Loucy (cell line): ENCODE data around the gene SLC26A11.

Experiments used
- H2AFZ ChIP-seq: fragments of 200-600 bp; sonication (generic); 2 replicates; pipeline ENCODE4 v1.6.0; 2016; ENCODE audit warnings: antibody characterized with exemption, mild to moderate bottlenecking, low read length, moderate library complexity
- H3F3A ChIP-seq: fragments of 200-600 bp; 2 replicates; pipeline ENCODE4 v1.6.0; 2016; ENCODE audit warnings: antibody characterized with exemption, low read depth, mild to moderate bottlenecking
- H3K27me3 ChIP-seq: fragments of 200-600 bp; sonication (generic); 2 replicates; pipeline ENCODE4 v1.6.1; 2014; ENCODE audit warnings: low read length, mild to moderate bottlenecking; ENCODE audit not compliant: insufficient read depth, poor library complexity, severe bottlenecking
- H3K36me3 ChIP-seq: fragments of 200-600 bp; sonication (generic); 2 replicates; pipeline ENCODE4 v1.6.1; 2016; ENCODE audit warnings: low read length; ENCODE audit not compliant: insufficient read depth
- H3K4me1 ChIP-seq: fragments of 200-600 bp; sonication (generic); 2 replicates; pipeline ENCODE4 v1.5.1; 2014; ENCODE audit warnings: low read length, mild to moderate bottlenecking; ENCODE audit not compliant: insufficient read depth, poor library complexity, severe bottlenecking
- H3K4me2 ChIP-seq: fragments of 200-600 bp; sonication (generic); 2 replicates; pipeline ENCODE4 v1.6.0; 2014; ENCODE audit warnings: antibody characterized with exemption, low read length, low read depth, mild to moderate bottlenecking; ENCODE audit not compliant: poor library complexity, severe bottlenecking
- H3K4me3 ChIP-seq: fragments of 200-600 bp; sonication (generic); 2 replicates; pipeline ENCODE4 v1.5.1; 2014; ENCODE audit warnings: low read length, mild to moderate bottlenecking, mixed read lengths; ENCODE audit not compliant: poor library complexity, severe bottlenecking
- H3K79me2 ChIP-seq: fragments of 200-600 bp; sonication (generic); 2 replicates; pipeline ENCODE4 v1.6.1; 2014; ENCODE audit warnings: low read length; ENCODE audit not compliant: insufficient read depth
- H3K9ac ChIP-seq: fragments of 200-600 bp; sonication (generic); 2 replicates; pipeline ENCODE4 v1.6.0; 2014; ENCODE audit warnings: mild to moderate bottlenecking, low read depth, low read length, moderate library complexity; ENCODE audit not compliant: poor library complexity, severe bottlenecking
- H3K9me2 ChIP-seq: fragments of 200-600 bp; sonication (generic); replicated peaks from 2 replicates; pipeline ENCODE4 v1.6.1; 2016; ENCODE audit warnings: low read depth, low read length, mixed read lengths
- H3K9me3 ChIP-seq: fragments of 200-600 bp; sonication (generic); 2 replicates; pipeline ENCODE4 v1.6.1; 2014; ENCODE audit warnings: mild to moderate bottlenecking, antibody characterized with exemption, low read length, low read depth; ENCODE audit not compliant: insufficient read depth
- H4K20me1 ChIP-seq: fragments of 200-600 bp; sonication (generic); 2 replicates; pipeline ENCODE4 v1.6.0; 2014; ENCODE audit warnings: antibody characterized with exemption, low read length, mild to moderate bottlenecking; ENCODE audit not compliant: insufficient read depth, poor library complexity, severe bottlenecking
- CTCF ChIP-seq: fragments of 200-600 bp; sonication (generic); conservative IDR thresholded peaks from 2 replicates; pipeline ENCODE4 v1.5.1; 2014; ENCODE audit warnings: mild to moderate bottlenecking, antibody characterized with exemption, low read length
- EZH2phosphoT487 ChIP-seq: fragments of 200-600 bp; IDR thresholded peaks from 2 replicates; pipeline ENCODE4 v1.6.1; 2018; ENCODE audit warnings: antibody characterized with exemption, mild to moderate bottlenecking, moderate library complexity, borderline replicate concordance

The SLC26A11 gene

GRCh38 chr17:80269405-80269807, 49.2 kb downstream of the SLC26A11 start:
- H3K4me2 ChIP-seq: no peak overlapping the region
- H3K79me2 ChIP-seq: peaks cover 19% of the 10 kb centered on the region
- H4K20me1 ChIP-seq: no peaks in the 10 kb centered on the region
- no peak overlapping the region for H2AFZ ChIP-seq
- H3K4me3 ChIP-seq: no peak overlapping the region
- no peaks in the 10 kb centered on the region; the same call in 1 of the 2 replicates for H3K36me3 ChIP-seq
- H3F3A ChIP-seq: no peaks in the 10 kb centered on the region
- H3K27me3 ChIP-seq: no peaks in the 10 kb centered on the region
- H3K4me1 ChIP-seq: peaks cover 15% of the 10 kb centered on the region
- H3K9ac ChIP-seq: no peak overlapping the region
- H3K9me3 ChIP-seq: no peaks in the 10 kb centered on the region
- TF ChIP-seq EZH2phosphoT487: no peak
- TF ChIP-seq CTCF: no peak
- H3K9me2 ChIP-seq: no peaks in the 10 kb centered on the region

- peaks cover 12% of the 10 kb centered on the region for H3K79me2 ChIP-seq
- H4K20me1 ChIP-seq: no peaks in the 10 kb centered on the region
Measured at GRCh38 chr17:80270104-80270503, 49.9 kb downstream of the SLC26A11 start.

GRCh38 chr17:80270836-80271235, 50.6 kb downstream of the SLC26A11 start:
- H2AFZ ChIP-seq: no peak overlapping the region
- no peak overlapping the region for H3K9ac ChIP-seq
- no peaks in the 10 kb centered on the region for H3K9me3 ChIP-seq
- H3K4me1 ChIP-seq: peaks cover 3% of the 10 kb centered on the region
- H3K4me3 ChIP-seq: no peak overlapping the region
- H3K36me3 ChIP-seq: no peaks in the 10 kb centered on the region; the same call in 1 of the 2 replicates
- no peaks in the 10 kb centered on the region for H4K20me1 ChIP-seq
- H3F3A ChIP-seq: no peaks in the 10 kb centered on the region
- TF ChIP-seq EZH2phosphoT487 (no peak), CTCF (no peak)
- H3K27me3 ChIP-seq: no peaks in the 10 kb centered on the region
- no peaks in the 10 kb centered on the region for H3K9me2 ChIP-seq
- no peak overlapping the region for H3K4me2 ChIP-seq
- H3K79me2 ChIP-seq: peaks cover 4% of the 10 kb centered on the region

More at GRCh38 chr17:80270104-80270503, 49.9 kb downstream of the SLC26A11 start:
- H3F3A ChIP-seq: no peaks in the 10 kb centered on the region
- no peaks in the 10 kb centered on the region for H3K9me3 ChIP-seq
- H3K36me3 ChIP-seq: no peaks in the 10 kb centered on the region; the same call in 1 of the 2 replicates
- H3K27me3 ChIP-seq: no peaks in the 10 kb centered on the region
- H3K4me2 ChIP-seq: no peak overlapping the region
- no peak overlapping the region for H2AFZ ChIP-seq
- H3K9me2 ChIP-seq: no peaks in the 10 kb centered on the region
- H3K9ac ChIP-seq: no peak overlapping the region
- peaks cover 10% of the 10 kb centered on the region for H3K4me1 ChIP-seq
- TF ChIP-seq EZH2phosphoT487 (no peak), CTCF (no peak)
- H3K4me3 ChIP-seq: no peak overlapping the region
